GM23248 (cell line): ENCODE data around the gene SOX10. TPM values are rescaled to one million over a fixed set of nuclear protein-coding genes. Genes with fewer than 3 reads are reported as not detected.

ENCODE experiments used
- DNase-seq: peaks from one replicate; pipeline ENCODE4 v3.0.0-alpha.2; 2015
- H2AFZ ChIP-seq: fragments of 200-600 bp; sonication (generic); 2 replicates; pipeline ENCODE4 v1.6.1; 2016; ENCODE audit warnings: antibody characterized with exemption
- H3F3A ChIP-seq: fragments of 200-600 bp; sonication (generic); 2 replicates; pipeline ENCODE4 v1.6.1; 2016; ENCODE audit warnings: mild to moderate bottlenecking, antibody characterized with exemption, mixed run types; ENCODE audit not compliant: insufficient read depth
- H3K27ac ChIP-seq: fragments of 200-600 bp; sonication (generic); 2 replicates; pipeline ENCODE4 v1.5.1; 2016; ENCODE audit warnings: mild to moderate bottlenecking
- H3K27me3 ChIP-seq: fragments of 200-600 bp; sonication (generic); replicated peaks from 2 replicates; pipeline ENCODE4 v1.6.1; 2016; ENCODE audit warnings: mild to moderate bottlenecking; ENCODE audit not compliant: insufficient read depth
- H3K36me3 ChIP-seq: fragments of 200-600 bp; sonication (generic); 2 replicates; pipeline ENCODE4 v1.6.1; 2016; ENCODE audit warnings: low read depth, mild to moderate bottlenecking
- H3K4me1 ChIP-seq: fragments of 200-600 bp; sonication (generic); 2 replicates; pipeline ENCODE4 v1.6.1; 2016; ENCODE audit warnings: mild to moderate bottlenecking; ENCODE audit not compliant: insufficient read depth
- H3K4me2 ChIP-seq: fragments of 200-600 bp; sonication (generic); one replicate; pipeline ENCODE4 v1.6.1; 2016; ENCODE audit warnings: mild to moderate bottlenecking; ENCODE audit not compliant: unreplicated experiment
- H3K4me3 ChIP-seq: fragments of 200-600 bp; sonication (generic); 2 replicates; pipeline ENCODE4 v1.5.1; 2016; ENCODE audit warnings: mild to moderate bottlenecking
- H3K79me2 ChIP-seq: fragments of 200-600 bp; sonication (generic); 2 replicates; pipeline ENCODE4 v1.6.1; 2016; ENCODE audit warnings: mild to moderate bottlenecking; ENCODE audit not compliant: insufficient read depth
- H3K9ac ChIP-seq: fragments of 200-600 bp; sonication (generic); 2 replicates; pipeline ENCODE4 v1.6.1; 2016; ENCODE audit warnings: mild to moderate bottlenecking
- H3K9me2 ChIP-seq: fragments of 200-600 bp; sonication (generic); 2 replicates; pipeline ENCODE4 v1.6.1; 2016; ENCODE audit warnings: mixed run types, mild to moderate bottlenecking, moderate library complexity; ENCODE audit not compliant: insufficient read depth
- H3K9me3 ChIP-seq: fragments of 200-600 bp; sonication (generic); one replicate; pipeline ENCODE4 v1.6.1; 2017; ENCODE audit warnings: low read depth
- H4K20me1 ChIP-seq: fragments of 200-600 bp; sonication (generic); 2 replicates; pipeline ENCODE4 v1.6.0; 2016; ENCODE audit not compliant: insufficient read depth
- EZH2 ChIP-seq: fragments of 200-600 bp; sonication (generic); IDR thresholded peaks from 2 replicates; pipeline ENCODE4 v1.6.1; 2018; ENCODE audit warnings: antibody characterized with exemption, mild to moderate bottlenecking; ENCODE audit not compliant: insufficient read depth, poor library complexity, severe bottlenecking
- EZH2phosphoT487 ChIP-seq: fragments of 200-600 bp; sonication (generic); IDR thresholded peaks from 2 replicates; pipeline ENCODE4 v1.6.1; 2018; ENCODE audit warnings: antibody characterized with exemption, moderate library complexity, mild to moderate bottlenecking, low read depth; ENCODE audit not compliant: insufficient read depth
- WGBS, 2 experiments: methylation state at CpG; one replicate each; pipeline ENCODE4 v1.1.6; 2015 to 2017; ENCODE audit warnings: low lambda C conversion rate in 2 of 2, low coverage in 1 of 2; ENCODE audit errors: missing lambda C conversion rate in 2 of 2; 5-methylcytosine and 5-hydroxymethylcytosine counted together
- in situ Hi-C: fragments of 300-500 bp; cut with MboI; formaldehyde crosslinking; loops from 2 replicates; pipeline ENCODE4 v1.15.0; 2020
- polyA plus RNA-seq: library from polyadenylated mRNA; unstranded; fragments of >200 nt; fragmentation: Nextera tagmentation; extraction: Ambion mirVana; gene quantifications from 2 replicates; pipeline ENCODE4 v1.2.1, GENCODE V29; 2016
- total RNA-seq: library from RNA; depleted of rRNA; stranded (reverse); fragments of >200 nt; shearing (Covaris generic); gene quantifications from 2 replicates; pipeline ENCODE4 v1.2.3, GENCODE V29; 2014

SOX10 gene
- total and polyA plus RNA-seq, 2 experiments from 2014 or later = not detected

DNA sequence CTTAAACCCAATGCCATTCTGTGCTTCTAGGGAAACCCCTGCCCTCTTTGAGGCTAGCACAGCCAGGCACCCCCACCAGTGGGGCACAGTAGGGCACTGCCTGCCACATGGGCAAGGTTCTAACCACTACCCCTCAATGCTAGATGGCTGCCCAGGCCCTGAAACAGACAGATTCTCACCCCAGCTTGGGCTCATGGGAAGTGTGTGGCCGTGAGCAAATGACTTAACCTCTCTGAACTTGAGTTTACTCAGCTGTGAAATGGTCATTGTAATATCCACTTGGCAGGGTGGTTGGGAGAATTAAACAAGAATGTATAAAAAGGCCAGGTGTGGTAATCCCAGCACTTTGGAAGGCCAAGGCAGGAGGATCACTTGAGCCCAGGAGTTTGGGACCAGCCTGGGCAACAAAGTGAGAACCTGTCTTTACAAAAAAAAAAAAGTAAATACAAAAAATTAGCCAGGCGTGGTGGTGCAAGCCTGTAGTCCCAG, 53.4 kb downstream of the SOX10 start:
- TF ChIP-seq EZH2 (no peak), EZH2phosphoT487 (no peak)
- Histone ChIP-seq H3K4me2 (no peak overlapping the region), H3K27ac (no peak overlapping the region), H3K4me1 (peaks cover 10% of the 10 kb centered on the region), H3K9me3 (no peaks in the 10 kb centered on the region), H3K36me3 (peaks cover 4% of the 10 kb centered on the region; the same call in 1 of the 2 replicates), H2AFZ (no peak overlapping the region), H3K4me3 (no peak overlapping the region), H3K9ac (no peak overlapping the region), H3K27me3 (no peaks in the 10 kb centered on the region), H4K20me1 (no peaks in the 10 kb centered on the region), H3F3A (peaks cover 25% of the 10 kb centered on the region), H3K9me2 (no peaks in the 10 kb centered on the region), H3K79me2 (0 out of 2 replicates have a peak, but pooled peaks cover 3% of the 10 kb centered on the region)
- in situ Hi-C loops = no loop called here
- WGBS, 2 experiments = 57 to 61% methylated on average over 2 of the region's 2 CpGs
- no peak for DNase-seq

DNA sequence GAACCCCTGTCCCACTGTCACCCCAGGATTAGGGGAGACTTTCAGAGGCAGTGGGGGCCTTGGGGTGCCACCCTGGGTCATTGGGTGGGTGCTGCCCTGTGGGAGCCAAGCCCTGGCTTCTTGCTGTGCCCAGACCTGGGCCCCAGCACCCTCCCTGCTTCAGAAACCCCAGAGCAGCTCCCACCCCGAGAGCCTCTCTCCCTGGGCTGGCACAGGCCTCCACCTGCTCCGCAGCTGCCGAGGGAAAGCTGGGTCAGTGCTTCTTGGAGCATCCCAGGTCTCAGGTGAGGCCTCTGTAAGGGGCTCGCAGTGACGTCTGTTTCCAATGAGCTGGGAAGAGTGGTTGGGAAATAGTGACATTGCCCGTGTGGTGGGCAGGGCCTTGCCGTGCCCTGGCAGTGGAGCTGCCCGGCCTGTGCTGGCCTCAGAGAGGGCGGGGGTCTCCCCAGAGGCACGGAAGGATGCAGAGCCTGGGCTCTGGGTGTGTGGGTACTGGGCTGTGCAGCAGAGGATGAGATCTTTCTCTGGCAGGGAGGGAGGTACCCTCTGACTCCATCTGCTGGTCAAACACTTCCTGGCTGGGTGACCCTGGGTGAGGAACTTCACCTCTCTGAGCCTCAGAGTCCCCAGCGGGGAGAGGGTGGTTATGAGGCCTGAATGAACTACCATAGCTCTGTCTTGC, 53.9 kb downstream of the SOX10 start:
- DNase-seq = peak; percentile 60

DNA sequence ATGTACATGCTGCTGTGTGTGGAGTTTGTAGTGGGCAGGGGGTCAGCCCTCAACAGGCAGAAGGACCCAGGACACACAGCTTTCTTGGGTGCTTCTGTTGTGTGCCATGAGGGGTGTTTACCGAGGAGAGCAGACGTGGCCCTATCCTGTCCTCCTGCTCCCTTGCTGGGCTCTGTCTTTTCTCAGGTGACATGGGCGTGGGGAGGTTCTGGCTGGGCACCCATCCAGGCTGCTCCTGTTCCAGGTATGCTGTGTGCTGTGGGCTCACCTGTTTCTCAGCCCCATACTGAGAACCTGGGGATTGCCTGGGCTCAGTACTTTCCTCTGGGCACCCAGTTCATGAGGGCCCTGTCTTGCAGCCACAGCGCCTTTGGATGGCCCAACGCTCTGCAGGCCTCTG, 55.0 kb downstream of the SOX10 start:
- H4K20me1 ChIP-seq = no peaks in the 10 kb centered on the region
- no peak overlapping the region for H3K9ac ChIP-seq
- no peak for DNase-seq
- no peak overlapping the region for H3K4me3 ChIP-seq
- H3K27me3 ChIP-seq = no peaks in the 10 kb centered on the region
- H3K79me2 ChIP-seq = no peaks in the 10 kb centered on the region
- no peak overlapping the region for H3K4me2 ChIP-seq
- in situ Hi-C loops = no loop called here
- peaks cover 4% of the 10 kb centered on the region; the same call in 1 of the 2 replicates for H3K36me3 ChIP-seq
- 94 to 98% methylated on average over 5 of the region's 5 CpGs for WGBS, 2 experiments
- TF ChIP-seq EZH2 = no peak
- TF ChIP-seq EZH2phosphoT487 = no peak
- no peaks in the 10 kb centered on the region for H3K9me3 ChIP-seq
- peaks cover 10% of the 10 kb centered on the region for H3K4me1 ChIP-seq
- no peak overlapping the region for H3K27ac ChIP-seq
- no peaks in the 10 kb centered on the region for H3K9me2 ChIP-seq
- peaks cover 25% of the 10 kb centered on the region for H3F3A ChIP-seq
- no peak overlapping the region for H2AFZ ChIP-seq

More for the DNA sequence above, 53.9 kb downstream of the SOX10 start:
- Histone ChIP-seq H3K9me2 (no peaks in the 10 kb centered on the region), H3F3A (peaks cover 25% of the 10 kb centered on the region), H3K27me3 (no peaks in the 10 kb centered on the region), H3K4me1 (peaks cover 10% of the 10 kb centered on the region), H3K9me3 (no peaks in the 10 kb centered on the region), H2AFZ (no peak overlapping the region), H3K4me3 (no peak overlapping the region), H3K27ac (no peak overlapping the region), H3K9ac (no peak overlapping the region), H3K79me2 (0 out of 2 replicates have a peak, but pooled peaks cover 3% of the 10 kb centered on the region), H3K4me2 (no peak overlapping the region), H4K20me1 (no peaks in the 10 kb centered on the region), H3K36me3 (peaks cover 4% of the 10 kb centered on the region; the same call in 1 of the 2 replicates)
- 53 to 61% methylated on average over 11 of the region's 11 CpGs for WGBS, 2 experiments
- in situ Hi-C loops = no loop called here
- TF ChIP-seq EZH2phosphoT487 (no peak), EZH2 (no peak)

DNA sequence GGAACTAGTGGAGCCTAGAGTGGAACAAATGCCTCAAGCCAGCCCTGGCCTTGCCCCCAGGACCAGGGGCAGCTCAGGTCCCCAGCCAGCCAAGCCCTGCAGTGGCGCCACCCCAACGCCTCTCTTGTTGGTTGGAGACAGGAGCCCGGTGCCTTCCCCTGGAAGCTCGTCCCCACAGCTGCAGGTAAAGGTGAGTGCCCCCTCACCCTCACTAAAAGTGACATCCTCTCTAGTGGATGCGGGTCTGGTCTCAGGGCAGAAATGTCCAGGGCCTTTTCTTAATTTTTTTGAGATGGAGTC, 56.8 kb downstream of the SOX10 start:
- 89 to 92% methylated on average over 5 of the region's 5 CpGs for WGBS, 2 experiments
- Histone ChIP-seq H3K9me2 (no peaks in the 10 kb centered on the region), H3K79me2 (no peaks in the 10 kb centered on the region), H3K4me3 (no peak overlapping the region), H4K20me1 (no peaks in the 10 kb centered on the region), H3K27ac (no peak overlapping the region), H3K4me2 (no peak overlapping the region), H3K27me3 (no peaks in the 10 kb centered on the region), H3K4me1 (no peaks in the 10 kb centered on the region), H3K36me3 (no peaks in the 10 kb centered on the region; the same call in 1 of the 2 replicates), H2AFZ (no peak overlapping the region), H3F3A (peaks cover 13% of the 10 kb centered on the region; the same call in 1 of the 2 replicates), H3K9me3 (no peaks in the 10 kb centered on the region), H3K9ac (no peak overlapping the region)
- no peak for DNase-seq
- TF ChIP-seq EZH2 (no peak), EZH2phosphoT487 (no peak)
- in situ Hi-C loops = no loop called here
